IMR-90 (cell line): ENCODE results near the gene DOLPP1. TPM values are rescaled to one million over a fixed set of nuclear protein-coding genes. Genes with fewer than 3 reads are reported as not detected.

ENCODE experiments used
- ATAC-seq: fragments of 200-7000 bp; cut with Tn5 transposase; 2 replicates; pipeline ENCODE4 v1.9.1; 2020; ENCODE audit warnings: low read depth, mild to moderate bottlenecking, moderate library complexity
- BruUV-seq: library from RNA; stranded (reverse); fragments of 400-500 nt; replicated peaks from 2 replicates; lab custom pipeline; 2021; lab: Mats Ljungman, UMichigan
- CTCF ChIA-PET: fragments of 300-600 bp; formaldehyde crosslinking; extraction: SDS; loops from one replicate; lab custom pipeline; 2021; ENCODE audit warnings: antibody characterized with exemption; lab: Yijun Ruan, JAX
- POLR2A ChIA-PET: fragments of 300-600 bp; sonication (Branson Sonifier 250); formaldehyde crosslinking; loops from one replicate; lab custom pipeline; 2022; ENCODE audit warnings: antibody characterized with exemption; ENCODE audit not compliant: unreplicated experiment; lab: Charles Lee
- DNase-seq: peaks from one replicate; pipeline ENCODE4 v3.0.0; 2013
- H2AFZ ChIP-seq: replicated peaks from 2 replicates; pipeline ENCODE3; 2013; ENCODE audit warnings: low read length, mild to moderate bottlenecking; ENCODE audit not compliant: poor library complexity
- H2AK5ac ChIP-seq: 2 replicates; pipeline ENCODE4 v1.6.1; 2013; ENCODE audit warnings: low read depth, low read length, inconsistent platforms
- H2AK9ac ChIP-seq: replicated peaks from 2 replicates; pipeline ENCODE3; 2013; ENCODE audit warnings: mild to moderate bottlenecking, low read depth, low read length, moderate library complexity; ENCODE audit not compliant: poor library complexity
- H2BK120ac ChIP-seq: 2 replicates; pipeline ENCODE4 v1.6.1; 2013; ENCODE audit warnings: low read depth, low read length, inconsistent platforms
- H2BK15ac ChIP-seq: 3 replicates; pipeline ENCODE4 v1.6.1; 2013; ENCODE audit warnings: low read depth, low read length, inconsistent platforms
- H2BK20ac ChIP-seq: 2 replicates; pipeline ENCODE4 v1.6.1; 2013; ENCODE audit warnings: low read depth, mild to moderate bottlenecking, inconsistent platforms, low read length, moderate library complexity
- H2BK5ac ChIP-seq: 2 replicates; pipeline ENCODE4 v1.6.1; 2013; ENCODE audit warnings: mild to moderate bottlenecking, low read depth, low read length, inconsistent platforms; ENCODE audit not compliant: poor library complexity, severe bottlenecking
- H3K14ac ChIP-seq: replicated peaks from 2 replicates; pipeline ENCODE4 v1.6.1; 2013; ENCODE audit warnings: low read depth, low read length, inconsistent platforms
- H3K18ac ChIP-seq: 2 replicates; pipeline ENCODE4 v1.6.1; 2013; ENCODE audit warnings: low read depth, low read length, control low read depth
- H3K23ac ChIP-seq: 2 replicates; pipeline ENCODE4 v1.6.1; 2013; ENCODE audit warnings: low read depth, low read length, inconsistent platforms
- H3K27ac ChIP-seq: 2 replicates; pipeline ENCODE4 v1.5.1; 2013; ENCODE audit warnings: mild to moderate bottlenecking, control low read depth, low read length; ENCODE audit not compliant: insufficient read depth
- H3K27me3 ChIP-seq: 2 replicates; pipeline ENCODE4 v1.6.1; 2013; ENCODE audit warnings: low read length; ENCODE audit not compliant: control insufficient read depth, insufficient read depth
- H3K36me3 ChIP-seq: 2 replicates; pipeline ENCODE4 v1.6.1; 2013; ENCODE audit warnings: low read length, mixed read lengths; ENCODE audit not compliant: control insufficient read depth, insufficient read depth
- H3K4ac ChIP-seq: 2 replicates; pipeline ENCODE4 v1.6.1; 2013; ENCODE audit warnings: low read depth, low read length, inconsistent platforms
- H3K4me1 ChIP-seq: 2 replicates; pipeline ENCODE4 v1.6.1; 2013; ENCODE audit warnings: low read length, mixed read lengths; ENCODE audit not compliant: control insufficient read depth, insufficient read depth
- H3K4me2 ChIP-seq: 2 replicates; pipeline ENCODE4 v1.6.1; 2013; ENCODE audit warnings: low read depth, mild to moderate bottlenecking, control low read depth, low read length, moderate library complexity
- H3K4me3 ChIP-seq: 2 replicates; pipeline ENCODE4 v1.5.1; 2013; ENCODE audit warnings: low read depth, mild to moderate bottlenecking, control low read depth, low read length, moderate library complexity; ENCODE audit not compliant: insufficient read depth
- H3K56ac ChIP-seq: 2 replicates; pipeline ENCODE4 v1.6.1; 2013; ENCODE audit warnings: low read length, inconsistent platforms; ENCODE audit not compliant: insufficient read depth; ENCODE audit errors: extremely low read depth
- H3K79me1 ChIP-seq, 2 experiments: 2 replicates each; pipeline ENCODE4 v1.6.1; 2013; ENCODE audit warnings: low read length in 2 of 2, inconsistent platforms in 1 of 2, low read depth in 1 of 2
- H3K9ac ChIP-seq: 2 replicates; pipeline ENCODE4 v1.6.1; 2013; ENCODE audit warnings: low read depth, low read length, control low read depth
- H3K9me1 ChIP-seq: 2 replicates; pipeline ENCODE4 v1.6.1; 2013; ENCODE audit warnings: low read length, inconsistent platforms; ENCODE audit not compliant: insufficient read depth
- H3K9me3 ChIP-seq: 2 replicates; pipeline ENCODE4 v1.6.1; 2013; ENCODE audit warnings: low read length; ENCODE audit not compliant: control insufficient read depth, insufficient read depth
- H4K20me1 ChIP-seq: 2 replicates; pipeline ENCODE4 v1.6.1; 2013; ENCODE audit warnings: low read length, inconsistent platforms; ENCODE audit not compliant: insufficient read depth
- H4K5ac ChIP-seq: 2 replicates; pipeline ENCODE4 v1.6.1; 2013; ENCODE audit warnings: mild to moderate bottlenecking, low read depth, low read length, control low read depth
- H4K8ac ChIP-seq, 2 experiments: 2 replicates each; pipeline ENCODE4 v1.6.1; 2013; ENCODE audit warnings: low read depth in 2 of 2, low read length in 2 of 2, control low read depth in 1 of 2, inconsistent platforms in 1 of 2
- H4K91ac ChIP-seq: 2 replicates; pipeline ENCODE4 v1.6.1; 2013; ENCODE audit warnings: low read depth, low read length, inconsistent platforms; ENCODE audit not compliant: insufficient read depth
- BHLHE40 ChIP-seq: fragments of 150-350 bp; IDR thresholded peaks from 2 replicates; pipeline ENCODE4 v1.6.1; 2016; ENCODE audit warnings: mild to moderate bottlenecking, low read depth, low read length
- CEBPB ChIP-seq: IDR thresholded peaks from 2 replicates; pipeline ENCODE4 v1.6.1; 2012; ENCODE audit warnings: low read depth, low read length, improper control_type of control experiment
- ELK1 ChIP-seq: fragments of 150-350 bp; IDR thresholded peaks from 2 replicates; pipeline ENCODE4 v1.6.1; 2016; ENCODE audit warnings: low read depth, mild to moderate bottlenecking, low read length, moderate library complexity, borderline replicate concordance
- MAFK ChIP-seq: IDR thresholded peaks from 2 replicates; pipeline ENCODE4 v1.6.1; 2012; ENCODE audit warnings: low read depth, low read length, improper control_type of control experiment
- MXI1 ChIP-seq: IDR thresholded peaks from 2 replicates; pipeline ENCODE4 v1.6.1; 2012; ENCODE audit warnings: low read depth, mild to moderate bottlenecking, low read length, moderate library complexity, borderline replicate concordance
- POLR2A ChIP-seq: IDR thresholded peaks from 2 replicates; pipeline ENCODE4 v1.6.1; 2012; ENCODE audit warnings: mild to moderate bottlenecking, low read depth, low read length
- RAD21 ChIP-seq: IDR thresholded peaks from 2 replicates; pipeline ENCODE4 v1.6.1; 2012; ENCODE audit warnings: low read length, improper control_type of control experiment
- RCOR1 ChIP-seq: IDR thresholded peaks from 2 replicates; pipeline ENCODE4 v1.6.1; 2012; ENCODE audit warnings: mild to moderate bottlenecking, low read length, improper control_type of control experiment; ENCODE audit not compliant: insufficient replicate concordance
- RFX5 ChIP-seq: IDR thresholded peaks from 2 replicates; pipeline ENCODE4 v1.8.0; 2012; ENCODE audit warnings: low read depth, mild to moderate bottlenecking, low read length, moderate library complexity
- SMC3 ChIP-seq: fragments of 150-350 bp; IDR thresholded peaks from 2 replicates; pipeline ENCODE4 v1.6.1; 2016; ENCODE audit warnings: low read depth, mild to moderate bottlenecking, antibody characterized with exemption, low read length, moderate library complexity
- USF2 ChIP-seq: fragments of 150-350 bp; IDR thresholded peaks from 2 replicates; pipeline ENCODE4 v1.6.1; 2017; ENCODE audit warnings: mild to moderate bottlenecking, antibody characterized with exemption, low read length, low read depth
- WGBS, 2 experiments: methylation state at CpG; one replicate each; pipeline versions ENCODE4 v1.1.5 to v1.1.7; 2013; ENCODE audit warnings: missing lambda C conversion rate in 2 of 2; ENCODE audit not compliant: insufficient read length in 1 of 2; ENCODE audit errors: extremely low coverage in 2 of 2; 5-methylcytosine and 5-hydroxymethylcytosine counted together
- dilution Hi-C: fragments of 300-500 bp; cut with HindIII; formaldehyde crosslinking; loops from one replicate; pipeline ENCODE4 v1.14.3; 2018; ENCODE audit warnings: low sequenced_read_pairs; ENCODE audit not compliant: unreplicated experiment
- in situ Hi-C: fragments of 300-500 bp; cut with MboI; formaldehyde crosslinking; loops from 3 replicates; pipeline ENCODE4 v1.14.3; 2019; ENCODE audit warnings: low sequenced_read_pairs, inconsistent platforms, mixed read lengths
- intact Hi-C: fragments of 100-400 bp; cut with micrococcal nuclease; formaldehyde crosslinking; loops from 2 replicates; pipeline ENCODE4 v1.10.0; 2022
- polyA plus RNA-seq, 3 experiments: library from polyadenylated mRNA; depleted of rRNA; stranded (reverse); fragments of >200 nt; gene quantifications; 2 replicates each; pipeline ENCODE4 v1.2.3, GENCODE V29; 2012; ENCODE audit warnings: low replicate concordance in 1 of 3
- total RNA-seq: library from RNA; depleted of rRNA; stranded (reverse); fragments of >200 nt; gene quantifications from 2 replicates; pipeline ENCODE4 v1.2.3, GENCODE V29; 2012

DOLPP1 gene
- total and polyA plus RNA-seq, 2 of the 4 experiments (the other 2 are of a cell fraction): 7.0 to 16.5 TPM

GRCh38 chr9:129109952-129110739 lies 29.2 kb downstream of the DOLPP1 start:
- Histone ChIP-seq H3K9me3 (no peaks in the 10 kb centered on the region), H3K79me1 (peaks cover 28 to 68% of the 10 kb centered on the region in 2 experiments), H3K14ac (peak overlapping the region; percentile 75), H2BK20ac (no peak overlapping the region; the same call in 1 of the 2 replicates), H3K4me1 (peaks cover 7% of the 10 kb centered on the region), H4K20me1 (peaks cover 4% of the 10 kb centered on the region), H3K4me2 (peak overlapping the region; percentile 89), H3K4me3 (peak overlapping the region; percentile 91), H4K91ac (no peak overlapping the region; the same call in 1 of the 2 replicates), H2AK9ac (peak overlapping the region; percentile 99), H3K9me1 (0 out of 2 replicates have a peak, but pooled peaks cover 3% of the 10 kb centered on the region), H3K23ac (peak overlapping the region; percentile 53), H3K18ac (peak overlapping the region; percentile 5; the same call in 1 of the 2 replicates), H3K36me3 (peaks cover 19% of the 10 kb centered on the region), H4K5ac (no peak overlapping the region; the same call in 1 of the 2 replicates), H3K56ac (peak overlapping the region; percentile 58), H2BK15ac (no peak overlapping the region), H3K27ac (peak overlapping the region; percentile 76), H4K8ac (peak overlapping the region in 1 of 2 experiments; percentile 64; a peak in 2 of 4 replicates), H2AFZ (peak overlapping the region; percentile 91), H2AK5ac (peak overlapping the region; percentile 77; the same call in 1 of the 2 replicates), H3K4ac (peak overlapping the region; percentile 78), H3K9ac (peak overlapping the region; percentile 83), H2BK5ac (peak overlapping the region; percentile 79), H3K27me3 (no peaks in the 10 kb centered on the region), H2BK120ac (no peak overlapping the region)
- TF ChIP-seq POLR2A (no peak), MAFK (no peak), SMC3 (no peak), ELK1 (no peak), RCOR1 (no peak), RFX5 (no peak), RAD21 (no peak), USF2 (no peak), BHLHE40 (no peak), MXI1 (no peak; the same call in 1 of the 2 replicates), CEBPB (no peak)
- DNase-seq (peak; percentile 28), ATAC-seq (peak; percentile 24)
- dilution Hi-C loops (no loop called here), intact Hi-C loops (no loop called here), in situ Hi-C loops (no loop called here)
- CTCF ChIA-PET: interaction anchor here (0.9 kb wide), 1 partner anchor 15 kb away, joined by 3 read pairs; no protein-coding TSS in a partner anchor
- no TSS peak for BruUV-seq
- 1% methylated on average over 24 of the region's 64 CpGs; no CpG with 5 or more reads in 1 of the 2 experiments for WGBS, 2 experiments
- POLR2A ChIA-PET: no interaction called here
